Keratinocyte (primary cell): ENCODE data around the gene RAI1. TPM values are rescaled to one million over a fixed set of nuclear protein-coding genes. Genes with fewer than 3 reads are reported as not detected.

ENCODE experiments used
- DNase-seq: peaks from one replicate; pipeline ENCODE4 v3.0.0-alpha.2; 2011; ENCODE audit warnings: low read depth, missing footprints, low spot score
- FAIRE-seq: peaks from 2 replicates; lab custom pipeline; 2011; peaks lifted over from hg19 to GRCh38; lab: Jason Lieb, UNC
- H2AFZ ChIP-seq: 2 replicates; pipeline ENCODE4 v1.6.0; 2012; ENCODE audit warnings: low read length, control low read depth, inconsistent platforms; ENCODE audit not compliant: control insufficient read depth
- H3K27ac ChIP-seq: 2 replicates; pipeline ENCODE4 v1.5.1; 2011; ENCODE audit warnings: low read length; ENCODE audit not compliant: control insufficient read depth, insufficient read depth
- H3K27me3 ChIP-seq: 3 replicates; pipeline ENCODE4 v1.6.0; 2011; ENCODE audit warnings: low read length; ENCODE audit not compliant: control insufficient read depth, insufficient read depth; ENCODE audit errors: extremely low read depth
- H3K36me3 ChIP-seq, 2 experiments: 2 replicates in 1 of 2; 3 replicates in 1 of 2; pipeline ENCODE4 v1.5.1; 2011; ENCODE audit warnings: low read length in 2 of 2, mild to moderate bottlenecking in 1 of 2; ENCODE audit not compliant: control insufficient read depth in 2 of 2, insufficient read depth in 2 of 2; ENCODE audit errors: extremely low read depth in 1 of 2
- H3K4me1 ChIP-seq: 3 replicates; pipeline ENCODE4 v1.5.1; 2011; ENCODE audit warnings: low read length; ENCODE audit not compliant: control insufficient read depth, insufficient read depth; ENCODE audit errors: extremely low read depth
- H3K4me2 ChIP-seq: 3 replicates; pipeline ENCODE4 v1.6.0; 2011; ENCODE audit warnings: low read depth, low read length; ENCODE audit not compliant: control insufficient read depth, insufficient read depth; ENCODE audit errors: extremely low read depth
- H3K4me3 ChIP-seq, 3 experiments: fragments of 200-600 bp in 1 of 3; sonication (generic) in 1 of 3; 2 replicates in 2 of 3; 3 replicates in 1 of 3; pipeline ENCODE4 v1.5.1; 2011 to 2016; ENCODE audit warnings: low read length in 3 of 3, mild to moderate bottlenecking in 3 of 3, control low read depth in 2 of 3, inconsistent platforms in 1 of 3, low read depth in 1 of 3, mixed read lengths in 1 of 3, mixed run types in 1 of 3, moderate library complexity in 1 of 3; ENCODE audit not compliant: control insufficient read depth in 2 of 3, insufficient read depth in 2 of 3; ENCODE audit errors: extremely low read depth in 1 of 3
- H3K79me2 ChIP-seq: 2 replicates; pipeline ENCODE4 v1.6.0; 2012; ENCODE audit warnings: low read length; ENCODE audit not compliant: control insufficient read depth, insufficient read depth
- H3K9ac ChIP-seq: 3 replicates; pipeline ENCODE4 v1.6.0; 2011; ENCODE audit warnings: low read length; ENCODE audit not compliant: control insufficient read depth, insufficient read depth; ENCODE audit errors: extremely low read depth
- H3K9me1 ChIP-seq: 3 replicates; pipeline ENCODE4 v1.6.0; 2011; ENCODE audit warnings: low read length; ENCODE audit not compliant: control insufficient read depth, insufficient read depth; ENCODE audit errors: extremely low read depth
- H3K9me3 ChIP-seq: 2 replicates; pipeline ENCODE4 v1.5.1; 2012; ENCODE audit warnings: low read depth, low read length; ENCODE audit not compliant: control insufficient read depth
- H4K20me1 ChIP-seq: 3 replicates; pipeline ENCODE4 v1.6.0; 2011; ENCODE audit warnings: low read length; ENCODE audit not compliant: control insufficient read depth, insufficient read depth; ENCODE audit errors: extremely low read depth
- CTCF ChIP-seq, 3 experiments: IDR thresholded peaks in 1 of 3; conservative IDR thresholded peaks in 1 of 3; optimal IDR thresholded peaks in 1 of 3; 2 replicates in 2 of 3; 3 replicates in 1 of 3; pipeline versions ENCODE3 to v1.5.1; 2011; ENCODE audit warnings: low read length in 3 of 3, mild to moderate bottlenecking in 3 of 3, moderate library complexity in 2 of 3, control low read depth in 1 of 3, inconsistent platforms in 1 of 3; ENCODE audit not compliant: insufficient read depth in 2 of 3; ENCODE audit errors: extremely low read depth in 1 of 3
- EZH2 ChIP-seq: IDR thresholded peaks from one replicate; pipeline ENCODE4 v1.6.1; 2012; ENCODE audit warnings: inconsistent platforms, mild to moderate bottlenecking, low read length, moderate library complexity
- dilution Hi-C: fragments of 300-500 bp; cut with MboI; formaldehyde crosslinking; loops from one replicate; pipeline ENCODE4 v1.7.0; 2020; ENCODE audit warnings: low sequenced_read_pairs; ENCODE audit not compliant: extremely low pct_ligation_motif_present
- polyA plus RNA-seq, 5 experiments: library from polyadenylated mRNA; depleted of rRNA in 3 of 5; stranded (reverse) in 3 of 5; stranded (forward) in 1 of 5; unstranded in 1 of 5; fragments of >200 nt; gene quantifications; 1 replicate in 1 of 5; 2 replicates in 3 of 5; 3 replicates in 1 of 5; pipeline versions ENCODE4 v1.2.1 to v1.2.3, GENCODE V29; 2011 to 2012; ENCODE audit warnings: missing spikeins in 2 of 5, low read depth in 1 of 5, low replicate concordance in 1 of 5

Gene RAI1
- polyA plus RNA-seq, 1 donor (not counting 4 experiments of a cell fraction or from before 2014, with no cell fraction given) = 2.6 TPM

GRCh38 chr17:17739388-17740066 lies 58.3 kb downstream of the RAI1 start:
- TF ChIP-seq CTCF (optimal IDR thresholded peaks at IDR 0.05 in 1 of 3, IDR thresholded peaks at IDR 0.05 in 1 of 3, conservative IDR thresholded peaks at IDR 0.05 in 1 of 3; ENCODE audit: extremely low read depth in 1 of 3, insufficient read depth in 2 of 3, low read length in 3 of 3) (no peak), EZH2 (no peak)
- dilution Hi-C loops = no loop called here
- H4K20me1 ChIP-seq = no peaks in the 10 kb centered on the region
- H3K36me3 ChIP-seq = peaks cover 0 to 4% of the 10 kb centered on the region in 2 experiments
- no peak for DNase-seq
- no peaks in the 10 kb centered on the region for H3K9me3 ChIP-seq
- no peaks in the 10 kb centered on the region for H3K27me3 ChIP-seq
- H3K4me2 ChIP-seq = peak overlapping the region; percentile 54
- peak overlapping the region in 1 of 3 experiments; percentile 0 for H3K4me3 ChIP-seq
- H3K9ac ChIP-seq = peak overlapping the region; percentile 49
- peak overlapping the region; percentile 67 for H3K27ac ChIP-seq
- peak; percentile 82 for FAIRE-seq
- H2AFZ ChIP-seq = no peak overlapping the region
- H3K79me2 ChIP-seq = peaks cover 80% of the 10 kb centered on the region
- peaks cover 6% of the 10 kb centered on the region for H3K9me1 ChIP-seq
- H3K4me1 ChIP-seq = peaks cover 46% of the 10 kb centered on the region

DNA sequence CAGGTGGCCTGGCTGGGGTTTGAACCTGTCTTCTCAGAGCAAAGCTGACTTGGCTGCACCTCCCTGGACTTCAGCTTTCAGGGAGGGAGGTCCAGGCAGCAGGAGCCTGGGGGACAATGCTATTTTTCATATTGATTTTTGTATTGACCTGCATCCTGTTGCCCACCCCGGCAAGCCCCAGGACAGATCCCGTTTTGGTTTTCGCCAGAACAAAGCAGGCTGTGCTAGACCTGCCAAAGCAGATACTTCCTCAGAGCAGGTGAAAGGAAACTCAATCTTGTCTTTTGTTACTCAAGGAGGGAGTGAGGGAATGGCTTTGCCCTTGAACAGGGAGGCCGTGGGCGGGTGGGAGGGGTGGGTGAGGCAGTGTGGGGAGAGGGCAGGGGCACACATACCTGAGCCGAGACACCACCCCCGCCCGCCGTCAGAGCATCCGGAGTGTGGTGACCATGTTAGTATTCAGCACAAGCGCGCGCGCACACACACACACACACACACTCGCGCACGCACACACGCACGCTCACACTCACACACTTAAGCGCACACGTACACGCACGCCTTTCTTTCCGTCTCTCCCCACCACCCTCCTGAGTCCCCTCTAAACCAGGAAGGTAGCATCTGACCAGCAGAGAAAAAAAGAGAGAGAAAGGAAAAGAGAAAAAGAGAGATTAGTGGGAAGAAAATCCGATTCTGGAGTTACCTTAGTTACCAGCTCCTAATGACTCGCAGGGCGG lies 59.5 kb downstream of the RAI1 start:
- FAIRE-seq (peak; percentile 46), DNase-seq (no peak)
- H3K9ac ChIP-seq = peak overlapping the region; percentile 50
- H3K27ac ChIP-seq = peak overlapping the region; percentile 34
- dilution Hi-C loops = no loop called here
- no peaks in the 10 kb centered on the region for H4K20me1 ChIP-seq
- H3K4me3 ChIP-seq = no peak overlapping the region
- peaks cover 81% of the 10 kb centered on the region for H3K79me2 ChIP-seq
- peaks cover 46% of the 10 kb centered on the region for H3K4me1 ChIP-seq
- H2AFZ ChIP-seq = no peak overlapping the region
- peak overlapping the region; percentile 54 for H3K4me2 ChIP-seq
- H3K9me3 ChIP-seq = no peaks in the 10 kb centered on the region
- H3K9me1 ChIP-seq = peaks cover 6% of the 10 kb centered on the region
- peaks cover 0 to 4% of the 10 kb centered on the region in 2 experiments for H3K36me3 ChIP-seq
- no peaks in the 10 kb centered on the region for H3K27me3 ChIP-seq
- no peak for TF ChIP-seq EZH2
- no peak for TF ChIP-seq CTCF (optimal IDR thresholded peaks at IDR 0.05 in 1 of 3, IDR thresholded peaks at IDR 0.05 in 1 of 3, conservative IDR thresholded peaks at IDR 0.05 in 1 of 3; ENCODE audit: extremely low read depth in 1 of 3, insufficient read depth in 2 of 3, low read length in 3 of 3)
